ENCODE data around the gene MGMT.

Gene MGMT

DNA sequence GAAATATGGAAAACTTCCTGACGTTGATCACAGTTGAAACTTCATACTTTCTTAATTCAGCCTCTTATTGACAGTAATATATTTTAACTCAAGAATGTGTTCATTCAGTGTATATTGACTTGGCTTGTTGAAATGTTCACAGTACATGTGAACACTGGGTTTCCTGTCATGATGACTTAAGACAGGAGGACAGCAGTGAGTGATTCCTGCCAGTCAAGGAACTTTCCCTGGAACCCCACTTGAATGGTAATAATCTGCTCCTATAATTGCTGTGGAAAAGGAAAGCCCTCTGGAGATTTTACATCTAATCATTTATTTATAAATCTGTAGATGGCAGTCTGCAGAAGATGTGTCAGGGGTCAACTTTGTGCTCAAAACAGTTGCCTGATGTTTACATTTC lies 216.5 kb downstream of the MGMT start:
- Histone ChIP-seq H2AFZ (ENCODE audit: low read length, unreplicated experiment) (no peak overlapping the region), H3K4me3 (ENCODE audit: low read depth, low read length) (no peak overlapping the region), H3K27ac (ENCODE audit: low read depth, low read length) (no peak overlapping the region), H3K79me2 (ENCODE audit: control insufficient read depth, insufficient read depth, low read length, unreplicated experiment) (no peaks in the 10 kb centered on the region), H3K4me1 (ENCODE audit: control insufficient read depth, insufficient read depth, low read length, unreplicated experiment) (no peaks in the 10 kb centered on the region), H3K36me3 (ENCODE audit: insufficient read depth, low read length) (no peaks in the 10 kb centered on the region), H3K27me3 (ENCODE audit: insufficient read depth, low read length) (no peaks in the 10 kb centered on the region)

DNA sequence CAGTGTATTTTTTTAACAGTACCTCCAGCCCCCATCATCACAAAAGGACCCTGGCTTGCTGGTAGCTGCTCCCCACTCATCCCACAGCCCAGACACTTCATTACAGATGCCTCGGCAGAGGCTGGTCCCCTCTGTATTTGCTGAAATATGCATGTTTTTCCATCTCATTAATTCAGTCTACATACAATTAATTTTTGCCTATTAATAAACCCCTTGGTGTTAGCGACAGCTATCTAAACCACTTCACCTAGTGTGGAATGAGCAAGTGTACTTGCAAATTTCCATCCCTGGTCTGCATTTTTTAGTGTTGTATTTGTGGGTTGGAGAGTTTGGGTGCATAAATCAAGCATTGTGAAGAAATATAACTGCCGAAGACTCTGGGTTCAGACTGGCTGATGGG lies 216.9 kb downstream of the MGMT start:
- H3K27ac ChIP-seq (ENCODE audit: low read depth, low read length), result no peak overlapping the region
- H3K36me3 ChIP-seq (ENCODE audit: insufficient read depth, low read length), result no peaks in the 10 kb centered on the region
- H3K79me2 ChIP-seq (ENCODE audit: control insufficient read depth, insufficient read depth, low read length, unreplicated experiment), result no peaks in the 10 kb centered on the region
- no peak overlapping the region for H2AFZ ChIP-seq (ENCODE audit: low read length, unreplicated experiment)
- no peaks in the 10 kb centered on the region for H3K4me1 ChIP-seq (ENCODE audit: control insufficient read depth, insufficient read depth, low read length, unreplicated experiment)
- no peak overlapping the region for H3K4me3 ChIP-seq (ENCODE audit: low read depth, low read length)
- no peaks in the 10 kb centered on the region for H3K27me3 ChIP-seq (ENCODE audit: insufficient read depth, low read length)

DNA sequence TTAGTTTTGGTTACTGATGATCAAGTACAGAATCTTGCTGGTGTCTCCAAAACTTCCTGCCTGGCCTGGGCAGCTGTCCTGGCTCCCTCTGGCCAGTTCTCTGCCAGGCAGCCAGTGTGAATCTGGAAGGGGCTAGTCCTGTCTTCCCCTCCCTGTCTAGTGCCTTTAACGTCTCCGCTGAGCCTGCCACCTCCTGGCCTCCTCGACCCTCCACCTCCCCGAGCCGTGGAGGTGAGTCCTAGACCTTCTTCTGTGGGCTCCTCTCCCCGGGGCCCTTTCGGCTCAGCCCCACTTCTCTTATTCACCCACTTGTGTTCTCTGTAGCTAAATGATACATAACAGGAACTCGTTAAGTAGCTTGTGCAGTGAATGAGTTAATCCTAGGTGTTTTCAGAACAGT lies 218.2 kb downstream of the MGMT start:
- no peaks in the 10 kb centered on the region for H3K27me3 ChIP-seq (ENCODE audit: insufficient read depth, low read length)

DNA sequence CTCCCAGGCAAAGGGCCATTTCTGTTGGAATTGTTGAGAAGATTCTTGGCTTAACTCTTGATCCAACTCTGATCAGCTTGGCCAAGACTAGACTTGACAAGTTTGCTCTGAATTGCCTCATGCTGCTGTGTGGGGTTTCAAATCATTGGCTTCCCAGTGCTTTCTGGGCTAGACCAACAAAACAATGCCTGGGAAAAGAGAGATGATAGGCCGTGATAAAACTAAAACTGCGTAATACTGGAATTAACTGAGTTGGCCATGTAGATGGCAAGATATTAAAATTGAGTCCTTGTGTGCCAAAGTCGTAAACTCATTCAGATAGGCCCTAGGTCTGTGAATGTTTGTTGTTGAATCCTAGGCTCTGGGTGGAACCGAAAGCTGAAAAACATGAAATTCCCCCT lies 222.6 kb downstream of the MGMT start:
- Histone ChIP-seq H3K79me2 (ENCODE audit: control insufficient read depth, insufficient read depth, low read length, unreplicated experiment) (no peaks in the 10 kb centered on the region), H3K4me3 (ENCODE audit: low read depth, low read length) (no peak overlapping the region), H3K4me1 (ENCODE audit: control insufficient read depth, insufficient read depth, low read length, unreplicated experiment) (no peaks in the 10 kb centered on the region), H3K27ac (ENCODE audit: low read depth, low read length) (no peak overlapping the region), H2AFZ (ENCODE audit: low read length, unreplicated experiment) (no peak overlapping the region), H3K27me3 (ENCODE audit: insufficient read depth, low read length) (no peaks in the 10 kb centered on the region), H3K36me3 (ENCODE audit: insufficient read depth, low read length) (no peaks in the 10 kb centered on the region)

More for the DNA sequence above, 218.2 kb downstream of the MGMT start:
- Histone ChIP-seq H3K4me3 (ENCODE audit: low read depth, low read length) (no peak overlapping the region), H3K36me3 (ENCODE audit: insufficient read depth, low read length) (no peaks in the 10 kb centered on the region), H2AFZ (ENCODE audit: low read length, unreplicated experiment) (no peak overlapping the region), H3K79me2 (ENCODE audit: control insufficient read depth, insufficient read depth, low read length, unreplicated experiment) (no peaks in the 10 kb centered on the region), H3K27ac (ENCODE audit: low read depth, low read length) (no peak overlapping the region), H3K4me1 (ENCODE audit: control insufficient read depth, insufficient read depth, low read length, unreplicated experiment) (no peaks in the 10 kb centered on the region)

DNA sequence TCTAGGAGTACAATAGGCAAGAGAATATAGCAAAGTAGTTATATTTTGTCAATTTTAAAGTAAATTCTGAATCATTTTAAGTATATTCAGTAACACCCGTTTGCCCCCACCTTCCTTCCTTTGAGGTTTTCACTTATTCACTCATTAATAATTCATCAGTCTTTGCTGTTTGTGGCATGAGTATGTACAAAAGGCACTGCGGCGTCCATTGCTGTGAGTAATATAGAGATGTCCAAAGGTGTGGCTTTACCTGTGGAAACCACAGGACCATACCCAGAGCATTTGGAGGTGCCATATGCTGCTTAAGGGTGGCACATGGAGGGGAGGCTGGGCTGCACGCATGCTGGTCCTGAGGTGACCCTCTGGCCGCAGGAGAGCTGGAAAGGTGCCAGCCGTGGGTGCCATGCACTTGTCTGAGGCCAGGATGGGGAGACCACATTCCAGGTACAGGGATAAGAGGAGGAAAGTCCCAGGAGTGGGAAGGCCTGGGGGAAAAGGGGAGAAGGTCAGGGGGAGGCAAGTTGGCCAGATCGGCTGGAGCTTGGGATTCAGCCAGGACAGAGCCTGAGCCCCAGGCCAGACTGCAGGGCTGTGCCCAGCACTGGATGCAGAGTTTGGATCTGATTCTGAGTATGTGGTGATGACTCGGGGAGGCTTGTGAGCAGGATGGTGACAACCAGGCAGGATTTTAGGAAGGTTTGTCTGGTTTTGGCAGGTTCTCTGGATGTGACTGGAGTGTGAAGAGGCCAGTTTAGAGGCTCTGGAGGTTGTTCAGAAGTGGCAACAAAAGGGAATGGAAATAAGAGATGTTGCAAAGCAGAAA lies 223.4 kb downstream of the MGMT start:
- Histone ChIP-seq H3K4me3 (ENCODE audit: low read depth, low read length) (no peak overlapping the region), H3K4me1 (ENCODE audit: control insufficient read depth, insufficient read depth, low read length, unreplicated experiment) (no peaks in the 10 kb centered on the region), H2AFZ (ENCODE audit: low read length, unreplicated experiment) (no peak overlapping the region), H3K27me3 (ENCODE audit: insufficient read depth, low read length) (no peaks in the 10 kb centered on the region), H3K27ac (ENCODE audit: low read depth, low read length) (no peak overlapping the region), H3K36me3 (ENCODE audit: insufficient read depth, low read length) (no peaks in the 10 kb centered on the region), H3K79me2 (ENCODE audit: control insufficient read depth, insufficient read depth, low read length, unreplicated experiment) (no peaks in the 10 kb centered on the region)

DNA sequence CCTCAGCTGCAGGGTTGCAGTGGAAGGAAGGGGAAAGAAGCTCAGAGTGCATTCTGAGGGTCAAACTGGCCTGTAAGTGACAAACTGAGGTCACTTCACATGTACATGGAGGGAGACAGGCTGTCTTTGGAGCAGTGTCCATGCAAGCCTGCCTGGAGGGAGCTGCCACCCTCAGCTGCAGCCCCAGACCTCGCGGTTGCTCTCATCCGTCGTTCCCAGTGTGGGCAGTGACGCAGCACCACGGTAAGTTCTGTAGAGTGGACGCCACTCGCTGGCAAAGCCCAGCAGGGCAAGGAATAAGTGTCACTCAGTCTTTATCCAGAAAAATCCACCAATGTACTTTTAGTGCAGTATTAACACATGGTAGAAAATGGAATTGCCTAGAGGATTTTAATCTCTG lies 225.7 kb downstream of the MGMT start:
- Histone ChIP-seq H3K27ac (ENCODE audit: low read depth, low read length) (no peak overlapping the region), H3K4me1 (ENCODE audit: control insufficient read depth, insufficient read depth, low read length, unreplicated experiment) (no peaks in the 10 kb centered on the region), H3K79me2 (ENCODE audit: control insufficient read depth, insufficient read depth, low read length, unreplicated experiment) (no peaks in the 10 kb centered on the region), H3K27me3 (ENCODE audit: insufficient read depth, low read length) (no peaks in the 10 kb centered on the region), H2AFZ (ENCODE audit: low read length, unreplicated experiment) (no peak overlapping the region), H3K4me3 (ENCODE audit: low read depth, low read length) (no peak overlapping the region), H3K36me3 (ENCODE audit: insufficient read depth, low read length) (no peaks in the 10 kb centered on the region)

DNA sequence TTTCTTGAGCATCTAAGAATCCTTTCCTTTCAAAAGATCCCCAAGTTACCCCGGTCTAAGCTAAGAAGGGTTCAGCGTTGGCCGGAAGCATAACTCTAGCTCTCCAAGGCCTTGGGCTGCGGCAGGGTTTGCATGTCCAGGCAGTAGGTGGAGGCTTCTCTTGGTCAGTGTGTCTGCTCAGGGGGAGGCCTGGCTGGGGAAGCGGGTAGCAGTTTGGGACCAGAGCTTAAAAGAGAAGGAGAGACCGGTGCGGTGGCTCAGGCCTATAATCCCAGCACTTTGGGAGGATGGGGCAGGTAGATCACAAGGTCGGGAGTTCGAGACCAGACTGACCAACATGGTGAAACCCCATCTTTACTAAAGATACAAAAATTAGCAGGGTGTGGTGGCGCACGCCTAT lies 226.3 kb downstream of the MGMT start:
- Histone ChIP-seq H3K4me1 (ENCODE audit: control insufficient read depth, insufficient read depth, low read length, unreplicated experiment) (no peaks in the 10 kb centered on the region), H3K27ac (ENCODE audit: low read depth, low read length) (no peak overlapping the region), H3K27me3 (ENCODE audit: insufficient read depth, low read length) (no peaks in the 10 kb centered on the region), H3K79me2 (ENCODE audit: control insufficient read depth, insufficient read depth, low read length, unreplicated experiment) (no peaks in the 10 kb centered on the region), H2AFZ (ENCODE audit: low read length, unreplicated experiment) (no peak overlapping the region), H3K36me3 (ENCODE audit: insufficient read depth, low read length) (no peaks in the 10 kb centered on the region), H3K4me3 (ENCODE audit: low read depth, low read length) (no peak overlapping the region)

DNA sequence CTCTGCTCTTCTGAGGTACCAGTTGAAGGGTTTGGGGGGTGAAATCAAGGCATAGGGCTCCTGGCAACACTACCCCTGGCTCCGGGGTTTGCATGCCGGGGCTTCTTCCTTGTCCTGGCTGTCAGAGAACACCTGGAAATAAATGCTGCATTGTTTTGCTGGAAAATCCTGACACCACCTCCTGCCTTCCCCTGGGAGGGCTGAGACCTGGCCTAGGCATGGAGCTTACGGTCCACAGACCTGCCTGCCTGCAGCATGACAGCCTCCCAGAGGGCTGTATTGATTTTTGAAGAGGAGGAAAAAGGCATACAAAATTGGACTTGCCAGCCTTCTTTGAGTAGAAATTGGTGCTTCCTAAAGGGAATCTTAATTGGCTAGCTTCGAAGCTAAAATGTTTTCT lies 227.1 kb downstream of the MGMT start:
- Histone ChIP-seq H3K27ac (ENCODE audit: low read depth, low read length) (no peak overlapping the region), H3K27me3 (ENCODE audit: insufficient read depth, low read length) (no peaks in the 10 kb centered on the region)

DNA sequence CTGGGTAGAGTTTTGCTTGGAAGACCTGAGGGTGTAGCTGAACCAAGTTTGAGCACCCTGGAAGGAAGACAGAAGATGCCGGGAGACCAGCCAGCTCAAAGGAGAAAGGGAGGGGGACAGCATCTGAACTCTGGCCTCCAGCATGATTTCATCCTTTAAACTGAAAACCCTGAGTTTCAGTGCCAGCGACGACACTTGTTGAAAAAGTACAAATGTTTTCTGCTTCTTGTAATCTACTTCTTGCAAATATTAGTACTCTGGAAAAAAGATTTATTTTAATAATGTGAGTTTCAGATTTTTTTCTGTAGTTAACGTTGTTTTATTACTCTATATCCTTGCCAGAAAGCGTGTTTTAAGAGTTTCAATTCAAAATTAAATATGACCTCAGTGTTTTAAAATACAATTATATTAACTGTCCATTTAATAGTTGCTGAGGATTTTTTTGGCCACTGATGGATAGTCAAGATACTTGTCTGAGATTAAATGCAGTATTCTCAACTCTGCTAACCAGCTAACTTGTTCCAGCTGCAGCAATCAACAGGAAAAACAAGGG lies 227.7 kb downstream of the MGMT start:
- H3K27me3 ChIP-seq (ENCODE audit: insufficient read depth, low read length), result no peaks in the 10 kb centered on the region
- no peaks in the 10 kb centered on the region for H3K79me2 ChIP-seq (ENCODE audit: control insufficient read depth, insufficient read depth, low read length, unreplicated experiment)
- no peaks in the 10 kb centered on the region for H3K4me1 ChIP-seq (ENCODE audit: control insufficient read depth, insufficient read depth, low read length, unreplicated experiment)
- H2AFZ ChIP-seq (ENCODE audit: low read length, unreplicated experiment), result no peak overlapping the region
- no peak overlapping the region for H3K27ac ChIP-seq (ENCODE audit: low read depth, low read length)
- no peaks in the 10 kb centered on the region for H3K36me3 ChIP-seq (ENCODE audit: insufficient read depth, low read length)
- no peak overlapping the region for H3K4me3 ChIP-seq (ENCODE audit: low read depth, low read length)

More for the DNA sequence above, 227.1 kb downstream of the MGMT start:
- Histone ChIP-seq H3K36me3 (ENCODE audit: insufficient read depth, low read length) (no peaks in the 10 kb centered on the region), H2AFZ (ENCODE audit: low read length, unreplicated experiment) (no peak overlapping the region), H3K4me3 (ENCODE audit: low read depth, low read length) (no peak overlapping the region), H3K79me2 (ENCODE audit: control insufficient read depth, insufficient read depth, low read length, unreplicated experiment) (no peaks in the 10 kb centered on the region), H3K4me1 (ENCODE audit: control insufficient read depth, insufficient read depth, low read length, unreplicated experiment) (no peaks in the 10 kb centered on the region)

DNA sequence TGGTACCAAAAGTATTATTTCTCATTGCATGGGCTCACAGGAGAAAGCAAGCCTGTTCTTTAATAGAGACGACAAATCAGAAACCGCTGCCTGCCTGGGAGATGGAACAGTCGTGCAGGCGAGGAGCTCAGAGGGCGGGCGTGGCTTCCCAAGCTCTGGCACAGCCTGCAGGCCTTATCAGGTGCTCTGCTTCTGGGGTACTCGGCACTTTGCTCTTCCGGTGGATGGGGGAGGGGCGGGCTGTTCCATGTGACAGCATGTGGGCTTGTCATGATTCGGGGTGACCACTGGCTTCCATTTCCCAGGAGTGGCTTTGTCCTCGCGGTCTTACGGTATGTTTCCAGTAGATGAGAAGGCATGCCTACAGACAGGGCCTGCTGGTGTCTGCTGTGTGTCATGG lies 228.6 kb downstream of the MGMT start:
- Histone ChIP-seq H3K4me1 (ENCODE audit: control insufficient read depth, insufficient read depth, low read length, unreplicated experiment) (no peaks in the 10 kb centered on the region), H3K79me2 (ENCODE audit: control insufficient read depth, insufficient read depth, low read length, unreplicated experiment) (no peaks in the 10 kb centered on the region), H3K27ac (ENCODE audit: low read depth, low read length) (no peak overlapping the region), H2AFZ (ENCODE audit: low read length, unreplicated experiment) (no peak overlapping the region), H3K36me3 (ENCODE audit: insufficient read depth, low read length) (no peaks in the 10 kb centered on the region), H3K27me3 (ENCODE audit: insufficient read depth, low read length) (no peaks in the 10 kb centered on the region), H3K4me3 (ENCODE audit: low read depth, low read length) (no peak overlapping the region)

DNA sequence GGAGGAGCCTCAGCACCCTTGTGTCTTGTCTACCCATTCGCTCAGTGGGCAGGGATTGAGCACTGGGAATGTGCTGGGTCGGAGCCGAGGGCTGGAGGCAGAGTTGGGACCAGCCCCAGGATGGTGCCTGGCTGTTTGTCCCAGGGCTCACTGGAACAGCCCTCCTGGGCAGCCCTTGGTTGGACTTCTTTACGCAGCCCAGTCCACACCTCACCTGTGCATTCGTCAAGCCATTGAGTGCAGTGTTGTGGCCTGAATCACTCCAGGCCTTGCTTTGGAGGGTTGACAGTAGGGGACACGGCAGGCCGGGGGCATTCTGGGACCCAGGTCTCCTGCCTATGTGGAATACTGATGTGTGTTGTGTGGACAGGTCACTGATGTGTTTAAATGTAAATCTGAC lies 229.6 kb downstream of the MGMT start:
- no peaks in the 10 kb centered on the region for H3K4me1 ChIP-seq (ENCODE audit: control insufficient read depth, insufficient read depth, low read length, unreplicated experiment)
- H2AFZ ChIP-seq (ENCODE audit: low read length, unreplicated experiment), result no peak overlapping the region
- no peak overlapping the region for H3K27ac ChIP-seq (ENCODE audit: low read depth, low read length)
- H3K79me2 ChIP-seq (ENCODE audit: control insufficient read depth, insufficient read depth, low read length, unreplicated experiment), result no peaks in the 10 kb centered on the region
- no peak overlapping the region for H3K4me3 ChIP-seq (ENCODE audit: low read depth, low read length)
- H3K27me3 ChIP-seq (ENCODE audit: insufficient read depth, low read length), result no peaks in the 10 kb centered on the region
- H3K36me3 ChIP-seq (ENCODE audit: insufficient read depth, low read length), result no peaks in the 10 kb centered on the region

Data from ACC112 (cell line).